ENCODE measurements around the gene LGI1. TPM values are rescaled to one million over a fixed set of nuclear protein-coding genes. Genes with fewer than 3 reads are reported as not detected.

LGI1 gene
- total RNA-seq, 1 donor from 2014 or later, result not detected

GRCh38 chr10:93796167-93796566 is 38.4 kb downstream of the LGI1 start:
- Histone ChIP-seq H3K36me3 (ENCODE audit: control insufficient read depth, insufficient read depth, low read length) (no peaks in the 10 kb centered on the region), H3K27me3 (ENCODE audit: control insufficient read depth, insufficient read depth, low read length) (peaks cover 3% of the 10 kb centered on the region), H3K4me3 (ENCODE audit: low read depth, low read length) (no peak overlapping the region)
- TF ChIP-seq, protein P1, sequence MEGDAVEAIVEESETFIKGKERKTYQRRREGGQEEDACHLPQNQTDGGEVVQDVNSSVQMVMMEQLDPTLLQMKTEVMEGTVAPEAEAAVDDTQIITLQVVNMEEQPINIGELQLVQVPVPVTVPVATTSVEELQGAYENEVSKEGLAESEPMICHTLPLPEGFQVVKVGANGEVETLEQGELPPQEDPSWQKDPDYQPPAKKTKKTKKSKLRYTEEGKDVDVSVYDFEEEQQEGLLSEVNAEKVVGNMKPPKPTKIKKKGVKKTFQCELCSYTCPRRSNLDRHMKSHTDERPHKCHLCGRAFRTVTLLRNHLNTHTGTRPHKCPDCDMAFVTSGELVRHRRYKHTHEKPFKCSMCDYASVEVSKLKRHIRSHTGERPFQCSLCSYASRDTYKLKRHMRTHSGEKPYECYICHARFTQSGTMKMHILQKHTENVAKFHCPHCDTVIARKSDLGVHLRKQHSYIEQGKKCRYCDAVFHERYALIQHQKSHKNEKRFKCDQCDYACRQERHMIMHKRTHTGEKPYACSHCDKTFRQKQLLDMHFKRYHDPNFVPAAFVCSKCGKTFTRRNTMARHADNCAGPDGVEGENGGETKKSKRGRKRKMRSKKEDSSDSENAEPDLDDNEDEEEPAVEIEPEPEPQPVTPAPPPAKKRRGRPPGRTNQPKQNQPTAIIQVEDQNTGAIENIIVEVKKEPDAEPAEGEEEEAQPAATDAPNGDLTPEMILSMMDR (IDR thresholded peaks at IDR 0.05; ENCODE audit: insufficient read depth, low read length, severe bottlenecking), result no peak
- DNase-seq (ENCODE audit: low read depth) (no peak), FAIRE-seq (no peak)

- TF ChIP-seq, protein P1 (IDR thresholded peaks at IDR 0.05; ENCODE audit: insufficient read depth, low read length, severe bottlenecking), result no peak
- DNase-seq (ENCODE audit: low read depth), result no peak
- Histone ChIP-seq H3K4me3 (ENCODE audit: low read depth, low read length) (no peak overlapping the region), H3K27me3 (ENCODE audit: control insufficient read depth, insufficient read depth, low read length) (peaks cover 3% of the 10 kb centered on the region), H3K36me3 (ENCODE audit: control insufficient read depth, insufficient read depth, low read length) (no peaks in the 10 kb centered on the region)
- no peak for FAIRE-seq
These were observed 40.1 kb downstream of the LGI1 start for GRCh38 chr10:93797825-93798224.

DNA sequence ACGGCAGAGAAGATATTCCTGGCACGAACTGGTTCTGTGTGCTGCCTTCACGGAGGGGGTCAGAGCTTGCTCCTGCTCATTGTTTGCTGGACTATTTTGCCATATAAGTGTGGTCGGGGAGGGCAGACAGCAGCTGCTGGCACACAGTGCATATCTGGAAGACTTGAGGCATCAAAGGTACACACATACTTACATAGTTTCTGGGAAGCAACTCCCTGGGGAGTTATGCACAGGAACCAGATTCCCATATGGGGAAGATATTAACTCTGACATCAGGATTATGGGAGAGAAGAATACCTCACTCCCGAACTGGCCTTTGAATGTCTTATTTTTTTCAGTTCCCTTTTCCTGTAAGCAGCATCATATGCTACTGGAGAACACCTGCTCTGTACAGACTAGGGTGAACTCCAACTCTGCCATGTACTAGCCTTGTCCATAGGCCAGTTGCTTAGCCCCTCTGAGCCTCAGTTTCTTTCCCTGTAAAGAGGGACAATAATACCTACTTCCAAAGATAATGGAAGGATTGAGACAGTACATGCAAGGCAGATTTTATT is 41.5 kb downstream of the LGI1 start:
- no peaks in the 10 kb centered on the region for H3K36me3 ChIP-seq (ENCODE audit: control insufficient read depth, insufficient read depth, low read length)
- H3K27me3 ChIP-seq (ENCODE audit: control insufficient read depth, insufficient read depth, low read length), result peaks cover 3% of the 10 kb centered on the region
- DNase-seq (ENCODE audit: low read depth), result no peak
- TF ChIP-seq, protein P1 (IDR thresholded peaks at IDR 0.05; ENCODE audit: insufficient read depth, low read length, severe bottlenecking), result no peak
- no peak overlapping the region for H3K4me3 ChIP-seq (ENCODE audit: low read depth, low read length)
- no peak for FAIRE-seq

DNA sequence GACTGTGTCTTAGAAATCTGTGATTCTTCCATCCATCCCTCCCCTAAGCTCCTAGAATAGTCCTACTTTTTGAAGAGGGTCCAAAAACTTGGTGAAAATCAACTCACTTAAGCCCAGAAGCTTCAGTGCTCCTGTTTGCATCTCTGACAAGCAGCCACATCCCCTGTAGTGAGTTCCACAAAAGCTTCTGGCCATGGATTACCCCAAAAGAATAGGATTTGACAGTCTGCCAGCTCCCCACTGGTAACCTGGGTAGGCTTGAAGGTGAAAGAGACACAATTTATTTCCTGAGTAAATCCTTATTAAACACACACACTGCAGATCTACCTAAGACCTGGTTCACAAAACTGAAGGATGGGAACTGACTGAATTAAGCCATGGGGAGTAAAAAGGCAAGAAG is 46.5 kb downstream of the LGI1 start:
- DNase-seq (ENCODE audit: low read depth), result no peak
- Histone ChIP-seq H3K4me3 (ENCODE audit: low read depth, low read length) (no peak overlapping the region), H3K36me3 (ENCODE audit: control insufficient read depth, insufficient read depth, low read length) (no peaks in the 10 kb centered on the region), H3K27me3 (ENCODE audit: control insufficient read depth, insufficient read depth, low read length) (peaks cover 1% of the 10 kb centered on the region)
- TF ChIP-seq, protein P1 (IDR thresholded peaks at IDR 0.05; ENCODE audit: insufficient read depth, low read length, severe bottlenecking), result no peak
- FAIRE-seq, result peak; percentile 83

GRCh38 chr10:93806903-93807302 is 49.2 kb downstream of the LGI1 start:
- Histone ChIP-seq H3K4me3 (ENCODE audit: low read depth, low read length) (no peak overlapping the region), H3K36me3 (ENCODE audit: control insufficient read depth, insufficient read depth, low read length) (no peaks in the 10 kb centered on the region), H3K27me3 (ENCODE audit: control insufficient read depth, insufficient read depth, low read length) (no peaks in the 10 kb centered on the region)
- DNase-seq (ENCODE audit: low read depth) (no peak), FAIRE-seq (no peak)
- TF ChIP-seq, protein P1 (IDR thresholded peaks at IDR 0.05; ENCODE audit: insufficient read depth, low read length, severe bottlenecking), result no peak

DNA sequence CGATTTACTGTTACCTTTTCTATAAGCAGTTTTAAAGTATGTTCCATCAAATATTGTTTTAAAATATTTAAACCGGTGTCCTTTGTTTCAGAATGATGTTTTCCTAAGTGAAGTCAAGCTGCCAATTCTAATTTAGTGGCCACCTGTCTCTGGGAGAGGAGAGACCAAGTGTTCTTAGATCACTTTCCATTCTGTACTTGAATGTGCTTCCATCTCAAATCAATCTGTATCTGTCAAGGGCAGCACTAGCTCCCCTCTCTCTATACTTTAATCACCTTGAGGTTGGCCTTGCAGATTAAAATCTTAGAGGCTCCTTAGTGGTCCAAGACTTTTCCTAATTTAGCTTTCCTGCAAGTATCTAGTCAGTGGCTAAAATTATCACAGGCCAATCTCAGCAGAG is 49.6 kb downstream of the LGI1 start:
- H3K36me3 ChIP-seq (ENCODE audit: control insufficient read depth, insufficient read depth, low read length), result no peaks in the 10 kb centered on the region
- FAIRE-seq (no peak), DNase-seq (ENCODE audit: low read depth) (no peak)
- H3K27me3 ChIP-seq (ENCODE audit: control insufficient read depth, insufficient read depth, low read length), result no peaks in the 10 kb centered on the region
- TF ChIP-seq, protein P1 (IDR thresholded peaks at IDR 0.05; ENCODE audit: insufficient read depth, low read length, severe bottlenecking), result no peak
- H3K4me3 ChIP-seq (ENCODE audit: low read depth, low read length), result no peak overlapping the region

Data from bronchial epithelial cell (primary cell).